SK-N-SH (cell line): ENCODE data around the gene GABRG3. TPM values are rescaled to one million over a fixed set of nuclear protein-coding genes. Genes with fewer than 3 reads are reported as not detected.

ENCODE experiments used
- CTCF ChIA-PET: fragments of 300-600, 350-600 bp; formaldehyde crosslinking; extraction: SDS; loops from one replicate; lab custom pipeline; 2021; lab: Yijun Ruan, JAX
- POLR2A ChIA-PET: fragments of 350-600 bp; sonication (Branson Sonifier 250); formaldehyde crosslinking; extraction: SDS; loops from one replicate; lab custom pipeline; 2020; ENCODE audit warnings: antibody characterized with exemption, inconsistent platforms; lab: Yijun Ruan, JAX
- DNase-seq: peaks from one replicate; pipeline ENCODE4 v3.0.0; 2012
- H2AFZ ChIP-seq: fragments of 200-600 bp; sonication (generic); 2 replicates; pipeline ENCODE4 v1.8.1; 2016; ENCODE audit warnings: antibody characterized with exemption, mild to moderate bottlenecking, low read depth
- H3F3A ChIP-seq: fragments of 200-600 bp; sonication (generic); replicated peaks from 2 replicates; pipeline ENCODE3; 2016; ENCODE audit warnings: antibody characterized with exemption, mild to moderate bottlenecking; ENCODE audit not compliant: insufficient read depth
- H3K27ac ChIP-seq, 2 experiments: fragments of 200-500 bp in 1 of 2; fragments of 200-600 bp in 1 of 2; sonication (Bioruptor generic) in 1 of 2; sonication (generic), shearing (Covaris generic) in 1 of 2; 2 replicates each; pipeline versions ENCODE4 v1.5.1 to v1.6.1; 2014 to 2016; ENCODE audit warnings: low read depth in 2 of 2, inconsistent platforms in 1 of 2, low read length in 1 of 2, mild to moderate bottlenecking in 1 of 2, mixed read lengths in 1 of 2
- H3K27me3 ChIP-seq: fragments of 200-600 bp; sonication (generic), shearing (Covaris generic); 2 replicates; pipeline ENCODE4 v1.6.1; 2016; ENCODE audit warnings: mixed run types; ENCODE audit not compliant: insufficient read depth
- H3K36me3 ChIP-seq, 2 experiments: fragments of 200-500 bp in 1 of 2; fragments of 200-600 bp in 1 of 2; sonication (Bioruptor generic) in 1 of 2; sonication (generic) in 1 of 2; replicated peaks in 1 of 2; 2 replicates each; pipeline versions ENCODE3 to v1.5.1; 2014 to 2016; ENCODE audit warnings: low read length in 1 of 2, mild to moderate bottlenecking in 1 of 2; ENCODE audit not compliant: insufficient read depth in 2 of 2, control insufficient read depth in 1 of 2
- H3K4me1 ChIP-seq, 2 experiments: fragments of 200-500 bp in 1 of 2; fragments of 200-600 bp in 1 of 2; sonication (Bioruptor generic) in 1 of 2; sonication (generic), shearing (Covaris generic) in 1 of 2; 2 replicates each; pipeline versions ENCODE4 v1.5.1 to v1.6.1; 2014 to 2016; ENCODE audit warnings: low read depth in 1 of 2, low read length in 1 of 2, mixed run types in 1 of 2; ENCODE audit not compliant: insufficient read depth in 2 of 2, control insufficient read depth in 1 of 2
- H3K4me2 ChIP-seq: fragments of 200-600 bp; sonication (generic), shearing (Covaris generic); 2 replicates; pipeline ENCODE4 v1.6.1; 2017; ENCODE audit warnings: mixed run types
- H3K4me3 ChIP-seq, 2 experiments: fragments of 200-500 bp in 1 of 2; fragments of 200-600 bp in 1 of 2; sonication (Bioruptor generic) in 1 of 2; sonication (generic), shearing (Covaris generic) in 1 of 2; 2 replicates each; pipeline versions ENCODE4 v1.5.1 to v1.8.1; 2014 to 2016; ENCODE audit warnings: low read depth in 2 of 2, inconsistent platforms in 1 of 2, low read length in 1 of 2, mild to moderate bottlenecking in 1 of 2, mixed read lengths in 1 of 2, moderate library complexity in 1 of 2
- H3K79me2 ChIP-seq: fragments of 200-600 bp; sonication (generic); 2 replicates; pipeline ENCODE4 v1.8.1; 2017; ENCODE audit warnings: mild to moderate bottlenecking; ENCODE audit not compliant: insufficient read depth
- H3K9ac ChIP-seq: fragments of 200-600 bp; sonication (generic); 2 replicates; pipeline ENCODE4 v1.6.1; 2017; ENCODE audit warnings: mixed run types
- H3K9me2 ChIP-seq: fragments of 200-600 bp; sonication (generic); 2 replicates; pipeline ENCODE4 v1.6.1; 2017; ENCODE audit warnings: mixed run types
- H3K9me3 ChIP-seq: fragments of 200-600 bp; sonication (generic); 2 replicates; pipeline ENCODE4 v1.6.1; 2017; ENCODE audit warnings: mixed run types, mild to moderate bottlenecking, moderate library complexity
- H4K20me1 ChIP-seq: fragments of 200-600 bp; sonication (generic); 2 replicates; pipeline ENCODE4 v1.6.1; 2017; ENCODE audit warnings: mild to moderate bottlenecking, mixed run types; ENCODE audit not compliant: insufficient read depth
- CHD2 ChIP-seq: fragments of 150-350 bp; IDR thresholded peaks from 2 replicates; pipeline ENCODE4 v1.6.1; 2018; ENCODE audit warnings: low read length; ENCODE audit not compliant: partially characterized antibody
- CTCF ChIP-seq: fragments of 200-600 bp; sonication (generic); IDR thresholded peaks from 2 replicates; pipeline ENCODE4 v1.6.1; 2017; ENCODE audit warnings: antibody characterized with exemption, mild to moderate bottlenecking, moderate library complexity
- ELF1 ChIP-seq: IDR thresholded peaks from 2 replicates; pipeline ENCODE4 v1.4.0; 2012
- EZH2phosphoT487 ChIP-seq: fragments of 200-600 bp; sonication (generic); IDR thresholded peaks from 2 replicates; pipeline ENCODE4 v1.6.1; 2017; ENCODE audit warnings: low read depth, mixed run types, mild to moderate bottlenecking, antibody characterized with exemption, moderate library complexity, borderline replicate concordance
- FOSL2 ChIP-seq: IDR thresholded peaks from 2 replicates; pipeline ENCODE4 v1.4.0; 2012; ENCODE audit warnings: low read depth, mild to moderate bottlenecking, moderate library complexity, borderline replicate concordance
- FOXM1 ChIP-seq: IDR thresholded peaks from 2 replicates; pipeline ENCODE4 v1.4.0; 2012; ENCODE audit warnings: low read depth, mild to moderate bottlenecking
- GABPA ChIP-seq: IDR thresholded peaks from 2 replicates; pipeline ENCODE4 v1.4.0; 2012; ENCODE audit warnings: low read depth, mild to moderate bottlenecking
- GATA2 ChIP-seq: sonication (generic); formaldehyde crosslinking; IDR thresholded peaks from 2 replicates; pipeline ENCODE4 v1.5.0; 2020; ENCODE audit warnings: mild to moderate bottlenecking, missing genetic modification reagents
- NFIC ChIP-seq: IDR thresholded peaks from 2 replicates; pipeline ENCODE4 v1.4.0; 2012; ENCODE audit warnings: borderline replicate concordance
- PBX3 ChIP-seq: IDR thresholded peaks from 2 replicates; pipeline ENCODE4; 2012
- POLR2AphosphoS5 ChIP-seq: IDR thresholded peaks from 2 replicates; pipeline ENCODE4 v1.6.1; 2012; ENCODE audit warnings: low read depth, low read length
- RAD21 ChIP-seq: IDR thresholded peaks from 2 replicates; pipeline ENCODE4 v1.6.1; 2012; ENCODE audit warnings: mild to moderate bottlenecking, low read length
- RCOR1 ChIP-seq: fragments of 150-350 bp; IDR thresholded peaks from 2 replicates; pipeline ENCODE4 v1.6.1; 2017; ENCODE audit warnings: antibody characterized with exemption, low read length
- RFX5 ChIP-seq: IDR thresholded peaks from 2 replicates; pipeline ENCODE4 v1.6.1; 2012; ENCODE audit warnings: mild to moderate bottlenecking, improper control_type of control experiment, low read length
- TAF1 ChIP-seq: IDR thresholded peaks from 2 replicates; pipeline ENCODE4 v1.6.1; 2012; ENCODE audit warnings: low read depth, mild to moderate bottlenecking, low read length, moderate library complexity, borderline replicate concordance
- TCF12 ChIP-seq: IDR thresholded peaks from 2 replicates; pipeline ENCODE4 v1.4.0; 2012
- WGBS: methylation state at CpG from one replicate; pipeline ENCODE4 v1.1.6; 2017; ENCODE audit warnings: low lambda C conversion rate; 5-methylcytosine and 5-hydroxymethylcytosine counted together
- polyA plus RNA-seq, 3 experiments: library from polyadenylated mRNA; depleted of rRNA; stranded (reverse); fragments of >200 nt; gene quantifications; 2 replicates each; pipeline ENCODE4 v1.2.3, GENCODE V29; 2012
- TF ChIP-seq, protein P1 (sequence below): IDR thresholded peaks from 2 replicates; pipeline ENCODE4 v1.4.0; 2012; ENCODE audit warnings: low read depth
- TF ChIP-seq, protein P2 (sequence below): fragments of 150-350 bp; IDR thresholded peaks from 2 replicates; pipeline ENCODE4 v1.6.1; 2017; ENCODE audit warnings: antibody characterized with exemption, low read length, low read depth, borderline replicate concordance
- TF ChIP-seq, protein P3 (sequence below): IDR thresholded peaks from 2 replicates; pipeline ENCODE4 v1.4.0; 2012; ENCODE audit warnings: low read depth, borderline replicate concordance

GABRG3 gene
- polyA plus RNA-seq, 1 of the 3 experiments (the other 2 are of a cell fraction) = not detected

DNA sequence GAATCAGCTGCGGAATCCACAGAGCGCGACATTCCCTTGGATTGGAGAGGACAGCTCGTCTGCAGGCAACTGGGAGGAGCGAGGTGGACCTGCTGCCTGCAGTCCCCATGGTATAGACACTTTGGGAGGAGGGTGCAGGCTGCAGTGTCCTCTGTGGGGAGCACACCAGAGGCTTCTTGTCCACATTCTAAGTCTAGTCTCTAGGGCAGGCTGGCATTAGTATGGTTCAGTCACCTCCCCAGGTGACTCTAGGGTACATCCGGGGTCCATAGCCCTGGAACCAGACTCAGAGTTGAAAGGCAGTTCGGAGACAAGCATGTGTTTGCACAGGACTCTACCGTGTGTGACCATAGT lies 118.2 kb downstream of the GABRG3 start:
- H3K9me3 ChIP-seq = no peaks in the 10 kb centered on the region
- no peaks in the 10 kb centered on the region for H3K27me3 ChIP-seq
- no peak overlapping the region for H3K9ac ChIP-seq
- no peaks in the 10 kb centered on the region for H4K20me1 ChIP-seq
- ChIA-PET POLR2A (no interaction called here), CTCF (no interaction called here)
- H3K4me3 ChIP-seq = no peak overlapping the region
- H3F3A ChIP-seq = no peaks in the 10 kb centered on the region
- no peak overlapping the region for H2AFZ ChIP-seq
- 46% methylated on average over 2 of the region's 8 CpGs for WGBS
- no peaks in the 10 kb centered on the region for H3K79me2 ChIP-seq
- DNase-seq = no peak
- TF ChIP-seq FOXM1 (no peak), CTCF (no peak), RFX5 (no peak), EZH2phosphoT487 (no peak), GATA2 (CRISPR knock-in tag) (no peak), FOSL2 (no peak), ELF1 (no peak), TAF1 (no peak)
- TF ChIP-seq, protein P1, sequence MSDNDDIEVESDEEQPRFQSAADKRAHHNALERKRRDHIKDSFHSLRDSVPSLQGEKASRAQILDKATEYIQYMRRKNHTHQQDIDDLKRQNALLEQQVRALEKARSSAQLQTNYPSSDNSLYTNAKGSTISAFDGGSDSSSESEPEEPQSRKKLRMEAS = no peak
- no peaks in the 10 kb centered on the region for H3K9me2 ChIP-seq
- H3K27ac ChIP-seq = no peak overlapping the region
- no peaks in the 10 kb centered on the region for H3K36me3 ChIP-seq
- H3K4me2 ChIP-seq = no peak overlapping the region
- H3K4me1 ChIP-seq = peaks cover 0 to 14% of the 10 kb centered on the region in 2 experiments; a peak in 1 of 4 replicates

DNA sequence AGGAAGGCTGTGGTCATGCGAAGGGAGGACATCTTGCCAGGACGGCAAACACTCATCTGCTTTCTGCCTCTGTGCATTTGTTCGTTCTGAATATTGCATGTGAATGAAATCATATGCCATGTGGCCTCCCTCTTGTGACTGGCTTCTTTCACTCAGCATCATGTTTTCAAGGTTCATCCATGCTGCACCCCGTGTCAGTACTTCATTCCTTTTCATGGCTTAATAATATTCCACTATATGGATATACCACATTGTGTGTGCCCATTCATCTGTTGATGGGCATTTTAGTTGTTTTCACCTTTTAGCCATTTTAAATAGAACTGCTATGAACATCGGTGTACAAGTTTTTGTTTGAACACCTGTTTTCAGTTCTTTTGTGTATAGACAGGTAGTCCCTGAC lies 118.7 kb downstream of the GABRG3 start:
- Histone ChIP-seq H3K4me3 (no peak overlapping the region), H4K20me1 (no peaks in the 10 kb centered on the region), H3K79me2 (no peaks in the 10 kb centered on the region), H3K9ac (no peak overlapping the region), H3K36me3 (no peaks in the 10 kb centered on the region), H3K27ac (no peak overlapping the region), H2AFZ (no peak overlapping the region), H3K4me2 (no peak overlapping the region), H3K9me3 (no peaks in the 10 kb centered on the region), H3K9me2 (no peaks in the 10 kb centered on the region), H3K4me1 (peaks cover 0 to 18% of the 10 kb centered on the region in 2 experiments; a peak in 1 of 4 replicates), H3F3A (no peaks in the 10 kb centered on the region), H3K27me3 (no peaks in the 10 kb centered on the region)
- WGBS = 69% methylated on average over 5 of the region's 5 CpGs
- ChIA-PET POLR2A (no interaction called here), CTCF (interaction anchor here (1.3 kb wide), 2 partner anchors 13 to 30 kb away, joined by 3 read pairs; no protein-coding TSS in a partner anchor)
- no peak for DNase-seq
- TF ChIP-seq FOSL2 = no peak
- TF ChIP-seq, protein P2, sequence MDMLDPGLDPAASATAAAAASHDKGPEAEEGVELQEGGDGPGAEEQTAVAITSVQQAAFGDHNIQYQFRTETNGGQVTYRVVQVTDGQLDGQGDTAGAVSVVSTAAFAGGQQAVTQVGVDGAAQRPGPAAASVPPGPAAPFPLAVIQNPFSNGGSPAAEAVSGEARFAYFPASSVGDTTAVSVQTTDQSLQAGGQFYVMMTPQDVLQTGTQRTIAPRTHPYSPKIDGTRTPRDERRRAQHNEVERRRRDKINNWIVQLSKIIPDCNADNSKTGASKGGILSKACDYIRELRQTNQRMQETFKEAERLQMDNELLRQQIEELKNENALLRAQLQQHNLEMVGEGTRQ = no peak
- no peak for TF ChIP-seq GATA2 (CRISPR knock-in tag)
- TF ChIP-seq, protein P3, sequence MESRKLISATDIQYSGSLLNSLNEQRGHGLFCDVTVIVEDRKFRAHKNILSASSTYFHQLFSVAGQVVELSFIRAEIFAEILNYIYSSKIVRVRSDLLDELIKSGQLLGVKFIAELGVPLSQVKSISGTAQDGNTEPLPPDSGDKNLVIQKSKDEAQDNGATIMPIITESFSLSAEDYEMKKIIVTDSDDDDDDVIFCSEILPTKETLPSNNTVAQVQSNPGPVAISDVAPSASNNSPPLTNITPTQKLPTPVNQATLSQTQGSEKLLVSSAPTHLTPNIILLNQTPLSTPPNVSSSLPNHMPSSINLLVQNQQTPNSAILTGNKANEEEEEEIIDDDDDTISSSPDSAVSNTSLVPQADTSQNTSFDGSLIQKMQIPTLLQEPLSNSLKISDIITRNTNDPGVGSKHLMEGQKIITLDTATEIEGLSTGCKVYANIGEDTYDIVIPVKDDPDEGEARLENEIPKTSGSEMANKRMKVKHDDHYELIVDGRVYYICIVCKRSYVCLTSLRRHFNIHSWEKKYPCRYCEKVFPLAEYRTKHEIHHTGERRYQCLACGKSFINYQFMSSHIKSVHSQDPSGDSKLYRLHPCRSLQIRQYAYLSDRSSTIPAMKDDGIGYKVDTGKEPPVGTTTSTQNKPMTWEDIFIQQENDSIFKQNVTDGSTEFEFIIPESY = no peak
- TF ChIP-seq PBX3 = no peak
- no peak for TF ChIP-seq GABPA
- TF ChIP-seq CHD2 = no peak
- no peak for TF ChIP-seq EZH2phosphoT487
- TF ChIP-seq POLR2AphosphoS5 = no peak
- no peak for TF ChIP-seq NFIC
- no peak for TF ChIP-seq TCF12
- TF ChIP-seq TAF1 = no peak
- no peak for TF ChIP-seq RCOR1
- no peak for TF ChIP-seq RAD21
